Glomerular endothelial cell (primary cell): Measurements from ENCODE around the gene NAPSA. TPM values are rescaled to one million over a fixed set of nuclear protein-coding genes. Genes with fewer than 3 reads are reported as not detected.

Source experiments
- DNase-seq: peaks from one replicate; pipeline ENCODE4 v3.0.0-alpha.2; 2011; ENCODE audit warnings: low read depth, low spot score; ENCODE audit errors: extremely low read depth
- total RNA-seq: library from RNA; depleted of rRNA; stranded (reverse); fragments of >200 nt; gene quantifications from 2 replicates; pipeline ENCODE4 v1.2.3, GENCODE V29; 2015

Gene NAPSA
- total RNA-seq, 1 donor from 2014 or later: 0.70 TPM

DNA sequence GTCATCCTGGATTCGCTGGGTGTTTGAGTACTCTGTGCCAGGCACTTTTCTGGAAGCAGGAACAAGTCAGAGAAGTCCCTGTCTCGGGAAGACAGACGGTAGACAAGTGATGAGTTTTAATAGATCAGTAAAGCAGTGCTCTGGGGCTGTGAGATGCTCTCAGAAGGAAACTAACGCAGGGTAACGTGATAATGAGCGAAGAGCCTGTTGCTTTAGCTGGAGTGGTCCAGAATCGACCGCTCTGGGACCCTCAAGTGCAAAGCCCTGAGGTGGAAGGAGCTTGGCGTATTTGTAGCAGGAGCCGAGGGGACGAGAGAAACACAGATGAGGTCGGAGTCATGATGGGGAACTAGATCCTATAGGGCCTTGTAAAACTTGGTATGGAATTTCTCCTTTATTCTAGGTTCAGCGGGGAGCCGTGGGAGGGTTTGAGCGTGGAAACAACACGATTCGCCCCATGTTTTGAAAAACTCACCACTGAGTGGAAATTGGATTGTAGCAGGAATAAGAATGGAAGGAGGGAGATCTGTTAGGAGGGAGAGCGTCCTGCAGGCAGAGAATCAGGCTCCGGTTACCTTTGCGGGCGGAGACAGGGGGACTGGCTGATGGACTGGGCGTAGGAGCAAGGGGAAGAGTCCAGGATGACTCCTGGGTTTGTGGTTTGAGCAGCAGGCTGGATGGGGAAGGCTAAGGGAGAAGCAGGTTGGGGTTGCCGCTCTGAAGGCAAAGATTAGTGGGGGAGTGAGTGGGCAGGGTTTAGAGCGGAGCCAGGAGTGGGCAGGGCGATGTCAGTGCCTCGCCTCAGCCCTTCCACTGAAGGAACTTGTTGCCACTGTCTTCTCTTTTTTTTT is 19.5 kb upstream of the NAPSA start:
- DNase-seq: no peak

DNA sequence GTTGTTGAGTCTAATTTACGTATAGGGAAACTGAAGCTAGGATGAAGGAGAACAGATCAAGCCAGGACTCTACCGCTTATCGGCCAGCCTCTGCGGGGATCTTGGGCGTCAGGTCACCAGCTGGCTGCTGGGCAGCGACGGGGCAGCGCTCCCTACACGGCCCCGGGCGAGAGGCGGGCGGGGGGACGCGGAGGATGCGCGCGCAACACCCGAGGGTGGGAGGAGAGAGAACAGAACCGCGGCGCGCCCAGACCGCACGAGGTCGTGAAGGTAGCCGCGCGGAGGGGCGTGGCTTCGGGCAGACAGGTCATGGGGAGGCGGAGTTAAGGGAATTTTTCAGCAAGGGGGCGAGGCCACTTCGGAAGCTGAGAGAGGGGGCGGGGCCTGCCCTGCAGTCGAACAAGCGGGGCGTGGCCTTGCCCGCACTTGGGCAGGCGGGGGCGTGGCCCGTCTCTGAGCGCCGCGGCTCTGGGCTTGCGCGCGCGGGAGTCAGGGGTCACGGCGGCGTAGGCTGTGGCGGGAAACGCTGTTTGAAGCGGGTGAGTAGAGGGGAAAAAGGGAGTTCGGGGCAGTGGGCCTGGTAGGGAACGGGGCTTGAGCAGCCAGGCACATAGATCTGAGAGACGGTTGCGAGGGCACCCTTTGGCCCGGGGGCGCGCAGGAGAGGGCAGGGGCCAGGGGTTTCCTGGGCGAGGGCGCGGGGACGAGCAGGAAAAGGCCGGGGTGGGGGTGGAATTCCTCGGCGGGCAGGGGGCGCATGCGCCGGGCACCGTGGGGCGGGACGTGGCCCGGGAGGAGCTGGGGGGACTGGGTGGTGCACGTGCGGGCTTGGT is 18.6 kb upstream of the NAPSA start, which contains the start of gene POLD1:
POLD1 (plus strand) TSS at position 496 of the 833 bp plus-strand sequence. CDS start 14,505 bp downstream, outside the sequence.
- DNase-seq: peak; percentile 64

DNA sequence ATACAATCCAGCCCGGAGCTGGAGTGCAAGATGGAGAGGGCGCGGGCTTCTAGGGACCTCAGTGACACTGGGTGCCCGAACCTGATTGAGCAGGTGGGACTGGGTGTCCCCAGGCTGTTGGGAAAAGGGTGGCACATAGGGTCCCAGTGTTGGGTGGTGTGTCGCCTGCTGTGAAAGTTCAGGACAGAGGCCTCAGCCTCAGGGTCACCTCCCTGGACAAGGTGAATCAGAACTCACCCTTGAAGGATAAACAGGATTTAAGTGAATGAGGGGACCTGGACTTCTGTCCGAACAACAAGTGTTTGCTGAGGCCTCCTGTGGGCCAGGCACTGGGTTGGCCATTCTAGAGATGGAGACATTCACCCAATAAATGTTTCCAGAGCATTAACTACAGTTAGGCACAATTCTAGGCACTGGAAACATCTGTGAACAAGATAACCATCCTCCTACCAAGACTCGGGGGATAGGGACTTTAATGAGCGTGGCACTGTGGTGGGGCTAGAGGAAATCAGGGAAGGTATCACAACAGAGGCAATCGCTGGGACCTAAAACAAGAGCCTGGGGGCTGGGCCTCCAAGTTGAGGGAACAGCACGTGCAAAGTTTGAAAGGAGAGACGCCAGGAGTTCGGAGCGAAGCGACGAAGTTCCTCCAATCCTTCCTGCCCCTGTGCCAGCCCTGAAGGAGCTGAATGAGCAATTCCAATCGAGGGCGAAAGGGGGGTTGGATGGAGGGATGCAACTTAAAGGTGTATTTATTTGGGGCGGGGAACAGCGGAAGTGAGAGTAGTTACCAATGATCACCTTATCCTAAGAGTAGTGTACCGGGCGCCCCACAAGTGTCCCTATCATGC is 17.8 kb upstream of the NAPSA start:
- no peak for DNase-seq

DNA sequence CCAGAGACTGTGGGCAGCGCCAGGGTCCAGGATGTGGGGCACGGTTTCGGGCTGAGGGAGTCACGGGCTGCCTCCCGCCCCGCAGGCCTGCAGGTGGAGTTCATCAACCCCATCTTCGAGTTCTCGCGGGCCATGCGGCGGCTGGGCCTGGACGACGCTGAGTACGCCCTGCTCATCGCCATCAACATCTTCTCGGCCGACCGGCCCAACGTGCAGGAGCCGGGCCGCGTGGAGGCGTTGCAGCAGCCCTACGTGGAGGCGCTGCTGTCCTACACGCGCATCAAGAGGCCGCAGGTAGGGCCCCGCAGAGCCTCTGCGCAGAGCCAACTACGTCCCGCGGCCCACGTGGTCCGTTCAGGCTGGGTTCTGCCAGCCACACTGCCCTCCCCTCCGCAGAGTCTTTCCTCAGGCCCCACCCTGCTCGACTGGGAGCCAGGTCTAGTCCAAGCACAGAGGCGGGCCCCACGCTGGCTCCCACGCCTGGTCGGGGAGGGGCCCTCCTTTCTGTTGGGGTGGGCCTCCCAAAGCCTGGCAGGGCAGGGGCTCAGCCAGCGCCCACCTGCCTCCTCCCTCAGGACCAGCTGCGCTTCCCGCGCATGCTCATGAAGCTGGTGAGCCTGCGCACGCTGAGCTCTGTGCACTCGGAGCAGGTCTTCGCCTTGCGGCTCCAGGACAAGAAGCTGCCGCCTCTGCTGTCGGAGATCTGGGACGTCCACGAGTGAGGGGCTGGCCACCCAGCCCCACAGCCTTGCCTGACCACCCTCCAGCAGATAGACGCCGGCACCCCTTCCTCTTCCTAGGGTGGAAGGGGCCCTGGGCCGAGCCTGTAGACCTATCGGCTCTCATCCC is 16.7 kb upstream of the NAPSA start:
- no peak for DNase-seq

DNA sequence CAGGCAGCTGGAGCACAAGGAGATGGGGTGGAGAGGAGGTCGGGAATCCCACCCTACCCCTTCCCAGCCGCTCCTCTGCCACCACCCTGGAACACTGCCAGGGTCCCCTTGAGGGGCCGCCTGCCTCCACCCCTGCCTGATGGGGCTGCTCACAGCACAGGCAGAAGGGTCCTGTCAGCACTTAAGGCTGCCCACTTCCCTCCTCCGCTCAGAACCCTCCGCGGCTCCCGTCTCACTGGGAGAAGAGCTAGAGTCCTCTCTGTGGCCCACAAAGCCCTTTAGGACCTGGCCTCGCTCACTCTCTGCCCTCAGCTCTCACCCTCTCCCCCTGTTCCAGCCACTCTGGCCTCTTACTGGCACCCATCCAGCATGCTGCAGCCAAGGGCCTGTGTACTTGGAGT is 15.3 kb upstream of the NAPSA start:
- DNase-seq: no peak

DNA sequence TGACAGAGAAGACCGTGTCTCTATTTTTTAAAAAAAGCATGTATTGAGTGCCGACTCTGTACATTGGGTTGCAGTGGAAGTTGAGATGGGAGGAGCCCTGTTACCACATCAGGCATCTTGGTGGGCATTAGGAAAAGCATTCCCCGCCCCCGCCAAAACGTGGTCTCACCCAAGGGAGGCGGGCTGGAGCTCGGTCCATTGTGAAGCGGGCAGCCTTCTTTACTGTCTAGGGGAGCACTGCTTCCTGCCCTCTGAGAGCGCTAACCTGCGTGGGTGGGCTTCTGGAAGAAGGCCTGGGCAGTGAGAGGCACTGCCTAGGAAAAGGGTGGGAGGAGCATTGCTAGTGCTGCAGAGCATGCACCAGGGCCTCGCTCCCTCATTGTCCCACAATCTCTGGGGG is 14.7 kb upstream of the NAPSA start:
- DNase-seq: no peak

DNA sequence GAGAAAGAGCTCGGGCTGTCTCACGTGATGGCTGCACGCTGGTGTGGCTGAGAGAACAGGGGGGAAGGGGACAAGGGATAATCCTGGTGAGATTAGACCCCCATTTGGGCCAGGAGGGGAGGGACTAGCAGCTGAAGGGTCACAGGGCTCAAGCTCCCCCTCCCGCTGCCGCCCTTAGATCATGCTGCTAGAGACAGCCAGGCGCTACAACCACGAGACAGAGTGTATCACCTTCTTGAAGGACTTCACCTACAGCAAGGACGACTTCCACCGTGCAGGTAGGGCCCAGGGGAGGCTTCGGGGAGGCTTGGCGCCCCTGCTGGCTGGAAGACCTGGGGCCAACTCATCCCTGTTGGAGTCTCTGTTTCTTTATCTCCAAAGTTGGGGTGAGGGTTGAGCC is 14.2 kb upstream of the NAPSA start:
- DNase-seq: no peak

DNA sequence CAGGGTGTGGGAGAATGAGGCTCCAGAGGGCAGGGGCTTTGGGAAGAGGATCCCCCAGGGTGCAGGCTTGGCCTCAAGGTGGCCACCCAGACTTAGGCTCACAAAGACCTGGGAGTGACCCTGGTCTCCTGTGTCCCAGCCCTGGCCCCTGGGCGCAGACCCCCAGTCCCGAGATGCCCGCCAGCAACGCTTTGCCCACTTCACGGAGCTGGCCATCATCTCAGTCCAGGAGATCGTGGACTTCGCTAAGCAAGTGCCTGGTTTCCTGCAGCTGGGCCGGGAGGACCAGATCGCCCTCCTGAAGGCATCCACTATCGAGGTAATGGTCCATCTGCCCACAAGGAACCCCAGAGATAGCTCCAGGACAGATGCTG is 13.4 kb upstream of the NAPSA start:
- no peak for DNase-seq

DNA sequence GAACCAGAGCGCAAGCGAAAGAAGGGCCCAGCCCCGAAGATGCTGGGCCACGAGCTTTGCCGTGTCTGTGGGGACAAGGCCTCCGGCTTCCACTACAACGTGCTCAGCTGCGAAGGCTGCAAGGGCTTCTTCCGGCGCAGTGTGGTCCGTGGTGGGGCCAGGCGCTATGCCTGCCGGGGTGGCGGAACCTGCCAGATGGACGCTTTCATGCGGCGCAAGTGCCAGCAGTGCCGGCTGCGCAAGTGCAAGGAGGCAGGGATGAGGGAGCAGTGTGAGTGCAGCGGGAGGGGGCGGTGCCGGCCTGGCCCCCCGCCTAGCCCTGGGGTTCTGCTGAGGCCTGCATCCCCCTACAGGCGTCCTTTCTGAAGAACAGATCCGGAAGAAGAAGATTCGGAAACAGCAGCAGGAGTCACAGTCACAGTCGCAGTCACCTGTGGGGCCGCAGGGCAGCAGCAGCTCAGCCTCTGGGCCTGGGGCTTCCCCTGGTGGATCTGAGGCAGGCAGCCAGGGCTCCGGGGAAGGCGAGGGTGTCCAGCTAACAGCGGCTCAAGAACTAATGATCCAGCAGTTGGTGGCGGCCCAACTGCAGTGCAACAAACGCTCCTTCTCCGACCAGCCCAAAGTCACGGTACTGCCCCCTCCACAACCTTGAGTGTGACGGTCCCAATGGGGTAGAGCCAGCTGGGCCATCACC is 12.9 kb upstream of the NAPSA start:
- no peak for DNase-seq

DNA sequence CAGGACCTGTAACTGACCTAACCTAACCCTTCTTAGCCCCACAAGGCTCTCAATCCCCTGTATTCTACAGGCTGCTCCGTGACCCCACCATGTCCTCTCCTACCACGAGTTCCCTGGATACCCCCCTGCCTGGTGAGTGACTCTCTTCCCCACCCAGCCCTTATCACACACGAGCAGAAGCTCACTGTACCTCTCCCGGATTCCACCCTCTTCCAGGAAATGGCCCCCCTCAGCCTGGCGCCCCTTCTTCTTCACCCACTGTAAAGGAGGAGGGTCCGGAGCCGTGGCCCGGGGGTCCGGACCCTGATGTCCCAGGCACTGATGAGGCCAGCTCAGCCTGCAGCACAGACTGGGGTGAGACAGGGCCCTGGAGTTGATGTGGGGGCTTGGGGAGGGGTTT is 12.1 kb upstream of the NAPSA start:
- no peak for DNase-seq

DNA sequence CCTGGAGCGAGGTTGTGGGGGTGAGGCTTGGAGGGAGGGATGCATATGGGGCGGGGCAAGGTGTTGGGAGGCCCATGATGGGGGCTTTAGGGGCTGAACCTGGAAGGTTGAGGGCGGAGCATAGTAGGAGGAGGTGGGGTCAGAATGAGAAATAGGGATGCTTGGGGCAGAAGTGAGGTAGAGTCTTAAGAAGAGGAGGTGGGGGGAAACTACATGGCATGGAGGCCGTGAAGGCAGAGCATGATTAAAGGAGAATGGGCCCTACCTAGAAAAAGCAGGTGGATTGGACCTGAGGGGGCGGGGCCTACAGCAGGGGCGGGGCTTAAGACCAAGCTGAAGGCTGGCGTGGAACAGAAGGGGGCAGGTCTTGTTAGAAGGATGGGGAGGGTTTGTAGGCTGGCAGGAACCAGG is 11.6 kb upstream of the NAPSA start:
- DNase-seq: no peak

DNA sequence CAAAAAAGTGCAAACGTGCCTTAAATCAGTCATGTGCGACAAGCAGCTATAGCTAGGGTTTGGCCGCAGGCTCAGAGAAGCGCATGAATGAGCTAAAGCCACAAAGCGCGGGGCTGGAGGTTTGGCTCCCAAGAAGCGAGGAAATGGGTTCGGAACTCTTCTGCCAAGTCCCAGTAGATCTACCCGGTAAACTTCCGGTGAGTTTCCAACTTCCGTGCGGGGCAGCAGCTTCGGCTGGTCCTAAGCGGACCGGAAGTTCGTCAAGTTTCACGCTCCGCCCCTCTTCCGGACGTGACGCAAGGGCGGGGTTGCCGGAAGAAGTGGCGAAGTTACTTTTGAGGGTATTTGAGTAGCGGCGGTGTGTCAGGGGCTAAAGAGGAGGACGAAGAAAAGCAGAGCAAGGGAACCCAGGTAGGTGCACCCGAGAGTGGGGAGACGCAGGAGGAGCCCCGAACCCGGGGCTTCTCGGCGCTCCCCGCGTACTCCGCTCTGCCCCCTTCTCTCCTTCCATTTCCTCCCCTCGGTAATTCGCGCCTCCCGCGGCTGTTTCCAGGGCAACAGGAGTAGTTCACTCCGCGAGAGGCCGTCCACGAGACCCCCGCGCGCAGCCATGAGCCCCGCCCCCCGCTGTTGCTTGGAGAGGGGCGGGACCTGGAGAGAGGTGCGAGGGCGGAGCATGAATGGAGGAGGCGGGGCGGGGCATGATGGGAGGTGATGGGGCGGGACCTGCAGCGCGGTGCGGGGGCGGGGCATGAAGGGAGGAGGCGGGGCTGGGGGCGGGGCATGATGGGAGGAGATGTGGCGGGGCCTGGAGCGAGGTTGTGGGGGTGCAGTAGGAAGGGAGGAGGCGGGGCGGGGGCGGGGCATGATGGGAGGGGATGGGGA is 11.0 kb upstream of the NAPSA start, which contains the start of gene NR1H2:
NR1H2 (plus strand) TSS at position 292 of the 885 bp plus-strand sequence. CDS start 1,149 bp downstream, outside the sequence.
- DNase-seq: peak; percentile 93

DNA sequence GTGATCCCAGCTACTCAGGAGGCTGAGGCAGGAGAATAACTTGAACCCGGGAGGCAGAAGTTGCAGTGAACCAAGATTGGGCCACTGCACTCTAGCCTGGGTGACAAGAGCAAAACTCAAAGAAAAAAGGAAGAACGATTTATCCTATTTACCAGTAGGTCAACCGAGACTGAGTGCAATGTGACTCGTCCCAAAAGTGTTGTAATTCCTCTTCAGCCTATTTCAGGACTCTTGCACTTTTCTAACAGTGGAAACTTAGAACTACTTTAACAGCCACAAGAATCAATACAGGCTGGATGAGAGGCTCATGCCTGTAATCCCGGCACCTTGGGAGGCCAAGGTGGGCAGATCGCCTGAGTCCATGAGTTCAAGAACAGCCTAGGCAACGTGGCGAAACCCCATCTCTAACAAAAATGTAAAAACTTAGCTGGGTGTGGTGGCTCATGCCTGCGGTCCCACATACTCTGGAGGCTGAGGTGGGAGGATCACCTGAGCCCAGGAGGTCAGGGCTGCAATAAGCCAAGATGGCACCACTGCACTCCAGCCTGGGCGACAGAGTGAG is 6.6 kb upstream of the NAPSA start:
- no peak for DNase-seq

DNA sequence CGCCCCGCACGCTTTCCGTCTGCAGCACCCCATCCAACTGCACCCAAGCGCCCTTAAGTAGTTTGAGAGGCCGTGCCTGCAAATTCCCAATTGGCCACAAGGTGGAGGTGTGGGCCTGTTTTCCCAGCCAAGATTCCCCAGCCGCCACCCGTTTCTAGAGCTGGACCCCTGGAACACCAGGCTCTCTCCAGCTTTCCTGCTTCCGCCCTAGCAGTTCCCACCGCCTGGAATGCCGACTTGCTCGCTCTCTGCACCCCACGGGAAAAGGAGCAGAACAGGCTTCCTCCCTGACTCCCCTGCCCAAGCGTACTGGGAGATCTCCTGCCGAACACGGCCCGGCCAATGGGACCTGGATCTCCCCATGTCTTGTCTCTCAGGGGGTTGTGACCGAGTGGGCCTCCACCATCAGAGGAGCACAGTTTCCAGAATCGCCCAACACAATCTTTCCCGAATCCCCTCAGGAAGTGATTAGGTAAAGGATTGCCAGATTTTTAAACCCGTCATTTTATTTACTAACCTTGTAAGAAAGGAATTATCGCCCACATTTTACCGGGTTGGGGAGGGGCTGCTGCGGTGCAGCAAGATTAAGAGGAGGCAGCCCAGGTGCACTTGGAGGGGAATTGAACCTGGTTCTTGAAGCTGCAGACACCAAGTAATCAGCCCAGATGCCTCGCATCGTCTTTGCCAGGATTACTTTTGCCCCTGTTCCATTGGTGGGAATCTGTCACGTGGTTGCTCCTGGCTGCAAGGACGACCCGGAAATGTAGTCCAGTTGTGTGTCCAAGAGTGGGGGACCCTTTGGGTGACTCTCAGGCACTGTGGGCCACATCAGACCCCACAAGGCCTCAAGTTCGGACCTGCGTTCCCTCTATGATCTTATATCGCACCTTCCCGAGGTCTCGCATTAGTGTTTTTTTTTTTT is 3.5 kb upstream of the NAPSA start:
- no peak for DNase-seq

DNA sequence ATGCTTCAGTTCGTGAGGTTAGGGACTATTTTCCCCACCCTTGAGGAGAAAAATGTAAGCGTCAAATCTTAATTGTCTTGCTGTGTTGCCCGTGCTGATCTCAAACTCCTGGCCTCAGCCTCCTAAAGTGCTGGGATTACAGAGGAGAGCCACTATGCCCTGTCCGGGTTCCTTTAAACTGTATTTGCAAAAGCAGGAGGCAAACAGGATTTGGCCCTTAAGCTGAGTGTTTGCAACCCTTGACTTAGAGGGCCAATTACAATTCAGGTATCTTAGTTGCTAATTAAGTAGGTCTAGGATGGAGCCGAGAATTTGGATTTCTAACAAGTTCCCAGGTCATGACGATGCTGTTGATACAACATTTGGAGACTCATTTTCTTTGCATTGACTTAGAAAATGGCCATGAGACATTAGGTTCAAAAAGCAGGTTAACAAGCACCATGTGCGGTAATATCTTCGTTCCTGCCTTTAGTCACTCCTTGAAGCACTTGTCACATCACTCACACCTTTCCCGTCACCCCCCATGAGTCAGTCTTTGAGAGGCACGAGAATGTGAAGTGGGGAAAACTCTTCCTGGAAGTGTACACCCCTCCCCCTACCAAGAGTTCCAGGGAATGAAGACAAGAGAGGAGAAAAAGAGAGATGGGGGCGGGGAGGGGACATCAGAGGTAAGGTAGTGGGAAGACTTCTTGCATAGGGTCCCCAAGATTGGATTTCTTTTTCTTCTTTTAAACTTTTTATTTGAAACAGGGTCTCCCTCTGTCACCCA is 2.6 kb downstream of the NAPSA start:
- no peak for DNase-seq

DNA sequence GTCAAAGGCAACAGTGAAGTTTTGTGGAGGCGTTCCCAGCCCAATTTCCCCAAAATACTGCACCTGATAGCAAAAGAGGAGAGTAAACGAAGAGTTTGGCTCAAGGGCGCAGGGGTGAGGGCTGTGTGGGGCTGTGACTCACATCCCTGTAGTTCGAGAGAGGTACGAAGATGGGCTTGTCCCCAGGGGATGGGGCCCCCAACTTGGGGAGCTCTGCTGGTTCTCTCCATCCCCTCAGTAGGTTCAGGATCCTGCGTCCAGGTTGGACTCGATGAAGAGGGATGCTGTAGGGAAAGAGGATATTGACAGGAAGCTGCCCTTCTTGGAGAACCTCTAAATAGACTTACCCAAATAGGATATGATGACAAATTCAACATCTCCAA is 3.4 kb downstream of the NAPSA start:
- no peak for DNase-seq
